ENCODE measurements around the gene UBAC2. TPM values are rescaled to one million over a fixed set of nuclear protein-coding genes. Genes with fewer than 3 reads are reported as not detected.

Gene UBAC2
- total RNA-seq, 2 experiments from 2014 or later, result 48.4 to 56.3 TPM

DNA sequence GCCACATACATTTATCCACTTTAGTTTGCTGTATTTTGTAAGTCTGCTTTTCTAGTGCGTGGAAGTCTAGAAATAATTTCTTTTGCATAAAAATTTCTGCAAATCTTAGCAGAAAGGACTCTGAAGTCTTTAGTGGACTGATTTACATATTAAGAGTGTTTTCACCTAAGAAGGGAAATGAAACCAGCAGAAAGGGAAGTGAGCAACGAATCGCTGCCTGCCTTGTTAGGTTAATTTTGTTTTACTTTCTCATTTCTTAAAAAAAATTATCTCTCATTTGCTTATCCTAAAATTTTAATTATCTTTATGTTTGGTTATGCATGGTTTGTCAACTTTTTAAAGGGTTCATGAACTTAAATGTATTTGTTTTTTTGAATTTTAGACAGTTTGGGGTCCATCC is 58.3 kb downstream of the UBAC2 start:
- CTCF ChIA-PET, result interaction anchor here (0.9 to 4.9 kb wide), 12 partner anchors 10 to 161 kb away, joined by 3 to 22 read pairs (median 6); partner anchors contain the start of gene UBAC2
- peak; percentile 40 for ATAC-seq

DNA sequence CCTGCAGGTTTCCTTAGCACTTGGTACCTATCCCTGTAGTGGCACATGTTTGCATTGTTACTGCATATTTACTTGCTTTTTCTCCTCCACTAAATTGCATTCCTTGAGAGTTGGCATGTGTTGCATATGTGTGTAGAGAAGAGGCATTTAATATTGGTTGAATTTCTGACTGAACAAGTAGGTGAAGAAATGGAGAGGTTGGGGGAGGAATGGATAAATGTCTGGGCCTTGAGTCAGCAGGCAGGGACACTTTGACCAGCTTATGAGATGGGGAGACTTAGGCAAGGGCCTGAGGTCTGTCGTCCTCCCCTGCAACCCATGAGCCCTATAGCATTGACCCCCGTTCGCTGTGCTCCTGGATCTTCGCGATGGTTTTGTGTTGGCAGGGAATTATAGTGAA is 59.6 kb downstream of the UBAC2 start:
- intact Hi-C loops (cut with DNase I, micrococcal nuclease), result loop anchor here in 1 of 2 experiments (10.0 kb wide), 2 partner anchors 235 to 385 kb away; no protein-coding TSS in a partner anchor
- ChIA-PET POLR2A (no interaction called here), CTCF (interaction anchor here (1.0 to 1.9 kb wide), 8 partner anchors 9 to 231 kb away, joined by 3 to 6 read pairs (median 4); no protein-coding TSS in a partner anchor)
- DNase-seq (no peak), ATAC-seq (no peak)
- Mint-ChIP-seq H3K9me3 (ENCODE audit: low read depth) (no peaks in the 10 kb centered on the region), H3K27ac (peak overlapping the region; percentile 67), H3K27me3 (no peaks in the 10 kb centered on the region), H3K4me3 (no peak overlapping the region), H3K36me3 (ENCODE audit: low read depth) (peaks cover 50% of the 10 kb centered on the region), H3K4me1 (peaks cover 82% of the 10 kb centered on the region)

More for the DNA sequence above, 58.3 kb downstream of the UBAC2 start:
- intact Hi-C loops (cut with DNase I, micrococcal nuclease), result loop anchor here (1.0 to 2.0 kb wide), 6 partner anchors 30 to 172 kb away; partner anchors contain the start of gene UBAC2 (in 2 of the 2)
- Mint-ChIP-seq H3K4me1 (peaks cover 78% of the 10 kb centered on the region), H3K27me3 (no peaks in the 10 kb centered on the region), H3K4me3 (peak overlapping the region; percentile 80), H3K36me3 (ENCODE audit: low read depth) (peaks cover 55% of the 10 kb centered on the region), H3K9me3 (ENCODE audit: low read depth) (no peaks in the 10 kb centered on the region), H3K27ac (peak overlapping the region; percentile 95)
- DNase-seq, result no peak
- POLR2A ChIA-PET, result interaction anchor here (0.6 to 1.6 kb wide), 11 partner anchors 33 to 204 kb away, joined by 3 to 8 read pairs (median 4); partner anchors contain the start of gene UBAC2

DNA sequence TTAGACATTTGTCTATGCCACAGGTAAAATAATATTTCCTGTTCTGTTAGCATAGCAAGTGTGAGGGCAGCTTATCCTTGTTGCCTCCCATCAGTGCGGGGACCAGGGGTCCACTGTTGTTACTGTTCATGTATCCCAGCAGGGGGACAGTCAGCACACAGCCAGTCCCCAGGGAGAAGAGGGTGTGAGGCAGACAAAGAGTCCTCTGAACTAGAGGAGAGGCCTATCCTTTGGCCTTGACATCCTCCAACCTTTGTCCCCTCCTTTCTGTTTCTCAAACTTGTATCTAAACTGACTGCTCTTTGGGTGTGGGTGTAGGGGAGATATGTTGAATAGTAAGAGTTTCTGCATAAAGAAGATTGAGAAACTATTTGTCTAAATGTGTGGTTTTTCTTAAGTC is 60.4 kb downstream of the UBAC2 start:
- POLR2A ChIA-PET, result interaction anchor here (0.6 to 0.7 kb wide), 2 partner anchors 83 to 223 kb away, joined by 3 to 6 read pairs; no protein-coding TSS in a partner anchor
- Mint-ChIP-seq H3K9me3 (ENCODE audit: low read depth) (no peaks in the 10 kb centered on the region), H3K27ac (peak overlapping the region; percentile 38), H3K27me3 (no peaks in the 10 kb centered on the region), H3K4me3 (no peak overlapping the region), H3K36me3 (ENCODE audit: low read depth) (peaks cover 46% of the 10 kb centered on the region), H3K4me1 (peaks cover 81% of the 10 kb centered on the region)
- CTCF ChIA-PET, result interaction anchor here (0.5 to 1.9 kb wide), 6 partner anchors 8 to 232 kb away, joined by 3 to 6 read pairs (median 4); no protein-coding TSS in a partner anchor
- DNase-seq (no peak), ATAC-seq (no peak)
- intact Hi-C loops (cut with DNase I, micrococcal nuclease), result loop anchor here in 1 of 2 experiments (10.0 kb wide), 2 partner anchors 236 to 386 kb away; no protein-coding TSS in a partner anchor

DNA sequence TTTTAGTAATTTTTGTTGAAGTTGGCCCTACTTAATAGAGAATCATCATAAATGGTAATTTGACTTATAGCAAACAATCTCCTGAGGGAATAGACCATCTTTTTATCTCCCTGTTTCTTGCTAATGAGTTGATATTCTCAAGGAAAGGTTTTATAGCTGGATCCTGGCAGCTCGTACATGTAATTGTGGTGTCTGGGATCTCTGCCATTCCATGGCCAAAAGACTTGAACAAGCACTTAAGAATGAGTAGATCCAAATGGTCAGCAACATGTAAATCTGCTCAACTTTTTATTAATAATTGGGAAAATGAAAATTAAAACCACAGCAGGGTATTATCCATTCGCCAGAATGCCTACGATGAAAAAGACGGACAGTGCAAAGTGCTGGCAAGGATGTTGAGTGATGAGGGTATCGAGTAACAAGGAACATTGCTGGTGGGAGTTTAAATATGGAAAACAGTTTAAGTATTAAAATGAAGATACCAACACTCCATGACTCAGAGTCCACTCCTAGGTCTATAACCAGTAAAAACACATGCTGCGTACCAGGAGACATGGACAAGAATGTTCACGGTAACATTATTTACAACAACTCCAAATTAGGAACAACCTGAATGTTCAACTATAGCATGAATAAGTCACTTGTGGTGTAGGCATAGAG is 62.6 kb downstream of the UBAC2 start:
- intact Hi-C loops (cut with DNase I, micrococcal nuclease), result loop anchor here in 1 of 2 experiments (10.0 kb wide), 2 partner anchors 238 to 388 kb away; no protein-coding TSS in a partner anchor
- ChIA-PET CTCF (interaction anchor here (0.7 to 10.6 kb wide), 5 partner anchors 8 to 172 kb away, joined by 3 to 169 read pairs (median 6); no protein-coding TSS in a partner anchor), POLR2A (no interaction called here)
- Mint-ChIP-seq H3K4me3 (no peak overlapping the region), H3K27me3 (no peaks in the 10 kb centered on the region), H3K36me3 (ENCODE audit: low read depth) (peaks cover 37% of the 10 kb centered on the region), H3K27ac (peak overlapping the region; percentile 65), H3K9me3 (ENCODE audit: low read depth) (no peaks in the 10 kb centered on the region), H3K4me1 (peaks cover 73% of the 10 kb centered on the region)
- DNase-seq, result no peak
- no peak for ATAC-seq

DNA sequence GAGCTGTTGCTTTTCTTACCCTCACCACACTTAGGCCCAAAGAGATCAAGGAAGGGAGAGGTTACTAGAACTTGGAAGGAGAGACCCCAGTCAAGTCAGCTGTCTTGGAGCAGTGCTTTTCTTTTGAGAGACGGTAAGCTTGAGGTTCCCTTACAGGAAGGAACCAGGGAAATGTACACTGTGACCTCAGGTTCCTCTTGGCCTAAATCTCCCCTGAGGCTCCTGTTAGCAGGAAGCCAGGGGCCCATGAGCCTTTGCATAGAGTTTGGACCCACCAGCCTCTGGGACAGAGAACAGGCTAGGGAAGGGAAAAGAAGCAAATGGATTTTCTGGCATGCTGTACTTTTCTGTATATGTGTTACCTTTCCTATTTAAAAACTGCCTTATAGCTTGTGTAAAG is 63.4 kb downstream of the UBAC2 start:
- Mint-ChIP-seq H3K4me1 (peaks cover 71% of the 10 kb centered on the region), H3K27me3 (no peaks in the 10 kb centered on the region), H3K9me3 (ENCODE audit: low read depth) (no peaks in the 10 kb centered on the region), H3K27ac (peak overlapping the region; percentile 65), H3K36me3 (ENCODE audit: low read depth) (peaks cover 37% of the 10 kb centered on the region), H3K4me3 (no peak overlapping the region)
- intact Hi-C loops (cut with DNase I, micrococcal nuclease), result loop anchor here (2.0 to 10.0 kb wide), 3 partner anchors 237 to 389 kb away; no protein-coding TSS in a partner anchor
- POLR2A ChIA-PET, result interaction anchor here (1.8 kb wide), 1 partner anchor 87 kb away, joined by 8 read pairs; no protein-coding TSS in a partner anchor
- DNase-seq (no peak), ATAC-seq (no peak)
- CTCF ChIA-PET, result interaction anchor here (0.6 to 10.6 kb wide), 7 partner anchors 8 to 181 kb away, joined by 3 to 169 read pairs (median 5); no protein-coding TSS in a partner anchor

DNA sequence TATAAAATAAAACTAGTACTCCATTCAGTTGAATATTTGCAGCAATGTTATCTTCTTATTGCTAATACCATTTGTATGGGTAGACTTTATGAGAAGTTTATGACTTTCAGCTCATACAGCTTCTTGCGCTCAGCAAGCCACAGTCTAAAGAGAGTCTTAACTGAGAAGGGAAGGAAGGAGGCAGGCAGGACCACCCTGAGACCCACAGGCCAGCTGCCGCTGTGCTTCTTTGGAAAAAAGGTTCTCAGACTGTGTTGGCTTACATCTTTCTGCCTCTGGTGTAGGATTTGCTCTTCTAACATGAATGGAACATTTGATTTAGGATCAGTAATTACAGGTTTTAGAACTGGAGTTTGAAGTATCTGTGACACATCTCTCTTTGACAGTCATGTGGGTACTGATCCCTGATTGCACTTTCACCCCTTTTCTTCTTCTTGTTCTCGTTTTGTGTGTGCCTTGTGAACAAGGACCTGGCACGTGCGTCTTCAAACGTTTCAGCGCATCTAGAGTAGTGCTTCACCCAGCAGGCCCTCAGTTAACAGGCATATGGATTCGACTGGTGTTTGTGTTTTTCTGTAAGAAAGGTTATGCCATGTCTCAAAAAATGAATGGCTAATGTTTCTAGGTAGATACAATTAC is 64.6 kb downstream of the UBAC2 start:
- Mint-ChIP-seq H3K36me3 (ENCODE audit: low read depth) (peaks cover 25% of the 10 kb centered on the region), H3K27me3 (no peaks in the 10 kb centered on the region), H3K27ac (peak overlapping the region; percentile 88), H3K9me3 (ENCODE audit: low read depth) (no peaks in the 10 kb centered on the region), H3K4me1 (peaks cover 66% of the 10 kb centered on the region), H3K4me3 (peak overlapping the region; percentile 52)
- CTCF ChIA-PET, result interaction anchor here (0.7 to 10.6 kb wide), 43 partner anchors 8 to 389 kb away, joined by 3 to 169 read pairs (median 5); partner anchors contain the start of genes GPR18, GPR183 and UBAC2
- ATAC-seq, result peak; percentile 87
- peak; percentile 83 for DNase-seq
- intact Hi-C loops (cut with DNase I, micrococcal nuclease), result loop anchor here (1.0 to 10.0 kb wide), 11 partner anchors 51 to 423 kb away; partner anchors contain the start of gene UBAC2 (in 1 of the 2)
- POLR2A ChIA-PET, result interaction anchor here (1.3 to 1.8 kb wide), 2 partner anchors 89 to 169 kb away, joined by 4 to 8 read pairs; no protein-coding TSS in a partner anchor

DNA sequence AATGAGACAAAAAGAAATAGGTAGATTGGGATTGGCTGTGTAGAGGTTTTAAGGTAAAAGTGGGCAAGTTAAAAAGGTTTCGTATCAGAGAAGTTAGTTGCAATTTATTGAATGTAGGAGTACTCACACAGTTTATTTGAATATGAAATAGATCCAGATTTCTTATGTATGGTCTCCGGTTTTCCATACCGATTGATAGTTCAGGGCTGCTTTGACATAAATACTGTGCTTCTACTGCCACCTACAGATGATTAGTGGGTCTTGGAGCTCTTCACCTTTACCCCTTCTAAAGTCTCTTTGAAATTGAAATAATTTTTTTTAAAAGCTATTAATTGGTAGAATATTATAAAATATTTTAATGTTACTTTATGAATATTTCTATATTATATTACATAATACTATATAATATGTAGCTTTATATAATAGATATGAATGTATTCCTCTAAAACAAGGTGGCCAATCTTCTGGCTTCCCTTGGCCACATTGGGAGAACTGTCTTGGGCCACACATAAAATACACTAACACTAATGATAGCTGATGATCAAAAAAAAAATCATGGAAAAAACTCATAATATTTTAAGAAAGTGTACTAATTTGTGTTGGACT is 65.3 kb downstream of the UBAC2 start:
- Mint-ChIP-seq H3K4me3 (peak overlapping the region; percentile 52), H3K36me3 (ENCODE audit: low read depth) (peaks cover 22% of the 10 kb centered on the region), H3K4me1 (peaks cover 66% of the 10 kb centered on the region), H3K27me3 (no peaks in the 10 kb centered on the region), H3K27ac (peak overlapping the region; percentile 88), H3K9me3 (ENCODE audit: low read depth) (no peaks in the 10 kb centered on the region)
- DNase-seq (no peak), ATAC-seq (peak; percentile 63)
- intact Hi-C loops (cut with DNase I, micrococcal nuclease), result loop anchor here (1.0 to 10.0 kb wide), 11 partner anchors 52 to 424 kb away; partner anchors contain the start of gene UBAC2 (in 1 of the 2)
- POLR2A ChIA-PET, result interaction anchor here (0.6 to 1.8 kb wide), 3 partner anchors 9 to 168 kb away, joined by 3 to 8 read pairs (median 4); no protein-coding TSS in a partner anchor
- CTCF ChIA-PET, result interaction anchor here (0.6 to 10.6 kb wide), 61 partner anchors 9 to 936 kb away, joined by 3 to 169 read pairs (median 5); partner anchors contain the start of genes GPR18, GPR183 and UBAC2

DNA sequence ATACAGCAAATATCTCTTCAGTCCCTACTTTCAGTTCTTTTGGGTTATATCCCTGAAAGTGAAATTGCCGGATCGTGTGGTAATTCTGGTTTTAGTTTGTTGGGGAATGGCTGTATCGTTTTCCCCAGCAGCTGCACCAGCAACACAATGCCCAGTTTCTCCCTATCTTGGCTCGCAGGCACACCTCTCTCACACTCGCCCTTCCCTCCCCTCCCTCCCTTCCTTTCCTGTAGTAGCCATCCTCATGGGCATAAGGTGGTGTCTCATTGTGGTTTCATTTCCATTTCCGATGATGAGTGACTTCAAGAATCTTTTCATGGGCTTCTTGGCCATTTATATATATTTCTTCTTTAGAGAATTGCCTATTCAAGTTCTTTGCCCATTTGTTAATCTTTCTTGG is 66.2 kb downstream of the UBAC2 start:
- intact Hi-C loops (cut with DNase I, micrococcal nuclease), result loop anchor here (1.0 to 10.0 kb wide), 7 partner anchors 91 to 425 kb away; no protein-coding TSS in a partner anchor
- H3K27me3 Mint-ChIP-seq, result no peaks in the 10 kb centered on the region
- no peak for DNase-seq
- no peak for ATAC-seq
- H3K27ac Mint-ChIP-seq, result no peak overlapping the region
- no peak overlapping the region for H3K4me3 Mint-ChIP-seq
- POLR2A ChIA-PET, result interaction anchor here (1.3 kb wide), 1 partner anchor 167 kb away, joined by 4 read pairs; no protein-coding TSS in a partner anchor
- H3K36me3 Mint-ChIP-seq (ENCODE audit: low read depth), result peaks cover 23% of the 10 kb centered on the region
- peaks cover 67% of the 10 kb centered on the region for H3K4me1 Mint-ChIP-seq
- no peaks in the 10 kb centered on the region for H3K9me3 Mint-ChIP-seq (ENCODE audit: low read depth)
- CTCF ChIA-PET, result interaction anchor here (0.7 to 10.6 kb wide), 38 partner anchors 9 to 397 kb away, joined by 3 to 169 read pairs (median 5); partner anchors contain the start of genes GPR18, GPR183 and UBAC2

DNA sequence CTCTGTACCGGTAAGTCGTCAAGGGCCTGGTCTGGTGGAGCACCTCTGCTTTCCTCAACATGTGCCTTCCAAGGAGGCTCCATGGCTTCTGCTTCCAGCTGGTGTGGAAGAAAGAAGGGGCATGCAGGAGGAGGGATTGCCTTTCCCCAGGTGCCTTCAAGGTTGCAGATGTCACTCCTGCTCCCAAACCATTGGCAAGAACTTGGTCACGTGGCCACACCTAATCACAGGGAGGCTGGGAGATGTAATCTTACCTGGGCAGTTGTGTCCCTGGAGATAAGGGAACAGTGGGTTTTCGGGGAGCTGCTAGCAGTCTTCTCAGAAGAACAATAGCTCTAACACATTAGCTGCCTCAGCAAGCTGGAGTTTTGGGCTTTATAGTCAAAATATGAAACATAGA is 67.3 kb downstream of the UBAC2 start:
- H3K27ac Mint-ChIP-seq, result no peak overlapping the region

DNA sequence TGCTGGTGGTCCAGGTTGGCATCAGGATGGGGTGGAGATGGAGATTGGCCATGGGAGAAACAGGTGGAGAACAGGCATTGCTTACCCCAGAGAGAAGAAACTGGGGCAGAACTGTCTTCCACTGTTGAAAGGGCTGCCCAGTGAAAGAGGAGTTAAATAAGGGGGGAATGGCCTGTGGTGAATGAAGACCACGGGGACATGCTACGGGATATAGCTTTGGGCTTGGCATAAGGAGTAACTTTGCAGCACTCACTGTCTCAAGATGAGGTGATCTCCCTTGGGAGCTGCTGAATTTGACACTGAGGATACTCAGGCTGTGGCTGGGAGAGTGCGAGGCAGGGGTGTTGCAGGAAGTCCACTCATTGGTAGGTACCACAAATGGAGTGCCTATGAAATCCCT is 68.2 kb downstream of the UBAC2 start:
- H3K27ac Mint-ChIP-seq, result peak overlapping the region; percentile 7
- intact Hi-C loops (cut with DNase I, micrococcal nuclease), result loop anchor here (1.0 to 10.0 kb wide), 9 partner anchors 88 to 427 kb away; no protein-coding TSS in a partner anchor
- no peak for ATAC-seq
- no peak overlapping the region for H3K4me3 Mint-ChIP-seq
- peaks cover 33% of the 10 kb centered on the region for H3K36me3 Mint-ChIP-seq (ENCODE audit: low read depth)
- ChIA-PET POLR2A (interaction anchor here (0.6 to 1.7 kb wide), 7 partner anchors 31 to 168 kb away, joined by 3 to 8 read pairs (median 5); no protein-coding TSS in a partner anchor), CTCF (interaction anchor here (0.6 to 10.6 kb wide), 42 partner anchors 8 to 231 kb away, joined by 3 to 169 read pairs (median 6); partner anchors contain the start of genes GPR18, GPR183 and UBAC2)
- peaks cover 3% of the 10 kb centered on the region for H3K9me3 Mint-ChIP-seq (ENCODE audit: low read depth)
- DNase-seq, result no peak
- peaks cover 70% of the 10 kb centered on the region for H3K4me1 Mint-ChIP-seq
- H3K27me3 Mint-ChIP-seq, result no peaks in the 10 kb centered on the region

More for the DNA sequence above, 67.3 kb downstream of the UBAC2 start:
- POLR2A ChIA-PET, result no interaction called here
- DNase-seq (no peak), ATAC-seq (no peak)
- H3K4me1 Mint-ChIP-seq, result peaks cover 70% of the 10 kb centered on the region
- peaks cover 31% of the 10 kb centered on the region for H3K36me3 Mint-ChIP-seq (ENCODE audit: low read depth)
- peaks cover 3% of the 10 kb centered on the region for H3K9me3 Mint-ChIP-seq (ENCODE audit: low read depth)
- intact Hi-C loops (cut with DNase I, micrococcal nuclease), result loop anchor here (5.0 to 10.0 kb wide), 6 partner anchors 181 to 426 kb away; no protein-coding TSS in a partner anchor
- no peaks in the 10 kb centered on the region for H3K27me3 Mint-ChIP-seq
- H3K4me3 Mint-ChIP-seq, result no peak overlapping the region
- CTCF ChIA-PET, result interaction anchor here (0.6 to 10.6 kb wide), 22 partner anchors 10 to 398 kb away, joined by 3 to 169 read pairs (median 10); partner anchors contain the start of genes GPR18, GPR183 and UBAC2
